ENCODE measurements around the gene CORIN.

DNA sequence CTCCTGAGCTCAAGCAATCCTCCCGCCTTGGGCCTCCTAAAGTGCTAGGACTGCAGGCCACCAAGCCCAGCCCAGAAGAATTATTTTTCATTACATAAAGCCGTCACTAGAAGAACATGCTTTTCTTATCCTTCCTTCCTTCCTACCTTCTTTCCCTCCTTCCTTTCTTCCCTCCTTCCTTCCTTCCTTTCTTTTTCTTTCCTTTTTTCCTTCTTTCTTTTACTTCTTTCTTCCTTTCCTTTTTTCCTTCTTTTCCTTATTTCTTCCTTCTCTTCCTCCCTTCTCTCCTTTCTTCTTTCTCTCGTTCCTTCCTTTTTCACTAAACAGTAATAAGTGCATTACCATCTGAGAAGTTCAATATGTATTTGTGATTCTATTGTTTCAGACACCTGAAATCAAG is 231.4 kb downstream of the CORIN start:
- TF ChIP-seq RFX5 (IDR thresholded peaks at IDR 0.05; ENCODE audit: low read length) (no peak), REST (IDR thresholded peaks at IDR 0.05; ENCODE audit: low read depth, low read length) (no peak), TAF1 (IDR thresholded peaks at IDR 0.05; ENCODE audit: borderline replicate concordance, low read depth, low read length) (no peak), CTCF (IDR thresholded peaks at IDR 0.05) (no peak), POLR2AphosphoS5 (IDR thresholded peaks at IDR 0.05; ENCODE audit: low read depth, low read length) (no peak), GABPA (IDR thresholded peaks at IDR 0.05; ENCODE audit: low read depth) (no peak), RAD21 (IDR thresholded peaks at IDR 0.05; ENCODE audit: low read length) (no peak), RCOR1 (IDR thresholded peaks at IDR 0.05; ENCODE audit: low read length) (no peak), CHD2 (IDR thresholded peaks at IDR 0.05; ENCODE audit: low read length, partially characterized antibody) (no peak), MAX (IDR thresholded peaks at IDR 0.05; ENCODE audit: low read depth) (no peak), USF2 (IDR thresholded peaks at IDR 0.05; ENCODE audit: borderline replicate concordance, low read depth, low read length) (no peak)

All from SK-N-SH (cell line).